ENCODE results near the gene GPT2. TPM values are rescaled to one million over a fixed set of nuclear protein-coding genes. Genes with fewer than 3 reads are reported as not detected.
A peak's percentile ranks its signal among the peaks of the same experiment; 100 is the strongest.

GPT2 gene
- total RNA-seq, 6 donors from 2014 or later: 2.9 to 19.9 (median 6.3) TPM

GRCh38 chr16:46875243-46875642, 8.9 kb upstream of the GPT2 start:
- TF ChIP-seq POLR2A (IDR thresholded peaks at IDR 0.05) (no peak), EP300 (IDR thresholded peaks at IDR 0.05) (no peak)
- Histone ChIP-seq H3K27me3 (no peaks in the 10 kb centered on the region), H3K4me3 (no peak overlapping the region), H3K4me1 (peaks cover 0 to 2% (median 0%) of the 10 kb centered on the region in 4 donors), H3K9me3 (no peaks in the 10 kb centered on the region), H3K27ac (no peak overlapping the region), H3K36me3 (no peaks in the 10 kb centered on the region)
- DNase-seq: no peak
- ATAC-seq (ENCODE audit: low FRiP score in 2 of 2): no peak
- 91 to 97% methylated on average over 8 of the region's 8 CpGs for WGBS, 2 donors

- Histone ChIP-seq H3K4me3 (no peak overlapping the region), H3K9me3 (no peaks in the 10 kb centered on the region), H3K27me3 (no peaks in the 10 kb centered on the region), H3K36me3 (no peaks in the 10 kb centered on the region), H3K4me1 (peaks cover 12 to 20% (median 16%) of the 10 kb centered on the region in 4 donors), H3K27ac (no peak overlapping the region)
- DNase-seq (no peak), ATAC-seq (ENCODE audit: low FRiP score in 2 of 2) (no peak)
- 70 to 74% methylated on average over 8 to 9 of the region's 9 CpGs for WGBS, 2 donors
- TF ChIP-seq CTCF (IDR thresholded peaks at IDR 0.05) (no peak), EP300 (IDR thresholded peaks at IDR 0.05) (no peak), POLR2AphosphoS5 (IDR thresholded peaks at IDR 0.05) (no peak), POLR2A (IDR thresholded peaks at IDR 0.05) (no peak)
Observed at GRCh38 chr16:46882304-46882939, 1.7 kb upstream of the GPT2 start.

- H3K36me3 ChIP-seq: no peaks in the 10 kb centered on the region
- no peak overlapping the region for H3K27ac ChIP-seq
- H3K27me3 ChIP-seq: no peaks in the 10 kb centered on the region
- no peaks in the 10 kb centered on the region for H3K9me3 ChIP-seq
- DNase-seq (no peak), ATAC-seq (ENCODE audit: low FRiP score in 2 of 2) (no peak)
- no peak for TF ChIP-seq CTCF (IDR thresholded peaks at IDR 0.05)
- no peak for TF ChIP-seq POLR2A (IDR thresholded peaks at IDR 0.05)
- TF ChIP-seq POLR2AphosphoS5 (IDR thresholded peaks at IDR 0.05): no peak
- no peak for TF ChIP-seq EP300 (IDR thresholded peaks at IDR 0.05)
- H3K4me1 ChIP-seq: peaks cover 12 to 20% (median 16%) of the 10 kb centered on the region in 4 donors
- H3K4me3 ChIP-seq: peak overlapping the region in 1 of 4 donors; percentile 96
- 85 to 90% methylated on average over 6 of the region's 6 CpGs for WGBS, 2 donors
Observed at GRCh38 chr16:46882940-46883307, 1.2 kb upstream of the GPT2 start.

- H3K4me1 ChIP-seq: peaks cover 12 to 20% (median 16%) of the 10 kb centered on the region in 4 donors
- H3K9me3 ChIP-seq: no peaks in the 10 kb centered on the region
Observed at GRCh38 chr16:46883353-46883689, 841 bp upstream of the GPT2 start.

More at GRCh38 chr16:46883353-46883689, 841 bp upstream of the GPT2 start:
- Histone ChIP-seq H3K4me3 (peak overlapping the region; percentile 52 to 97 (median 94)), H3K36me3 (no peaks in the 10 kb centered on the region), H3K27me3 (no peaks in the 10 kb centered on the region), H3K27ac (peak overlapping the region in 2 of 4 donors; percentile 70)
- DNase-seq (no peak), ATAC-seq (ENCODE audit: low FRiP score in 2 of 2) (no peak)
- TF ChIP-seq POLR2A (IDR thresholded peaks at IDR 0.05) (no peak), CTCF (IDR thresholded peaks at IDR 0.05) (no peak), EP300 (IDR thresholded peaks at IDR 0.05) (no peak), POLR2AphosphoS5 (IDR thresholded peaks at IDR 0.05) (no peak)
- WGBS, 2 donors: 20 to 24% methylated on average over 10 of the region's 10 CpGs
